Thoracic aorta (tissue), 2 donors: ENCODE results near the gene ZNF132. TPM values are rescaled to one million over a fixed set of nuclear protein-coding genes. Genes with fewer than 3 reads are reported as not detected.
"Not testable (repeated sequence)": the region's sequence is repeated elsewhere in the genome, so short reads cannot be mapped to it uniquely, and the experiment has no call there.

Experiments
- ATAC-seq: fragments of 150-250 bp; one replicate; pipeline ENCODE4 v1.8.0; 2017; ENCODE audit warnings: low read depth; ENCODE audit not compliant: insufficient number of reproducible peaks, low FRiP score
- DNase-seq: peaks from one replicate; pipeline ENCODE4 v3.0.0-alpha.2; 2020; ENCODE audit warnings: low spot score
- H3K27ac ChIP-seq, 2 donors: fragments of 200-600 bp; sonication (generic); 1 replicate in 1 of 2; 2 replicates in 1 of 2; pipeline ENCODE4 v1.5.1; 2016; ENCODE audit warnings: mild to moderate bottlenecking in 2 of 2, moderate library complexity in 2 of 2
- H3K27me3 ChIP-seq: fragments of 200-600 bp; sonication (generic); replicated peaks from 2 replicates; pipeline ENCODE4 v1.6.0; 2016; ENCODE audit warnings: mild to moderate bottlenecking; ENCODE audit not compliant: insufficient read depth
- H3K36me3 ChIP-seq: fragments of 200-600 bp; sonication (generic); one replicate; pipeline ENCODE4 v1.5.1; 2016
- H3K4me1 ChIP-seq, 2 donors: fragments of 200-600 bp; sonication (generic); 1 replicate in 1 of 2; 2 replicates in 1 of 2; pipeline versions ENCODE4 v1.5.1 to v1.6.0; 2016; ENCODE audit warnings: low read depth in 2 of 2, mild to moderate bottlenecking in 1 of 2; ENCODE audit not compliant: control insufficient read depth in 1 of 2
- H3K4me3 ChIP-seq: fragments of 200-600 bp; sonication (generic); 2 replicates; pipeline ENCODE4 v1.5.1; 2016; ENCODE audit warnings: mild to moderate bottlenecking
- H3K9me3 ChIP-seq: fragments of 200-600 bp; sonication (generic); 2 replicates; pipeline ENCODE4 v1.5.1; 2016
- CTCF ChIP-seq: fragments of 200-600 bp; sonication (generic); IDR thresholded peaks from one replicate; pipeline ENCODE4 v1.5.1; 2019; ENCODE audit warnings: antibody characterized with exemption
- total RNA-seq, 2 donors: library from RNA; depleted of rRNA; stranded (reverse); fragments of >200 nt; gene quantifications; one replicate each; pipeline versions ENCODE4 v1.1.0 to v1.2.3, GENCODE V29; 2016

Gene ZNF132
- total RNA-seq, 2 donors from 2014 or later = 3.1 to 10.2 TPM

GRCh38 chr19:58453743-58454142, 13.8 kb upstream of the ZNF132 start:
- Histone ChIP-seq H3K36me3 (no peaks in the 10 kb centered on the region), H3K9me3 (no peaks in the 10 kb centered on the region), H3K27me3 (no peaks in the 10 kb centered on the region), H3K4me3 (no peak overlapping the region), H3K4me1 (peaks cover 0 to 12% of the 10 kb centered on the region in 2 donors), H3K27ac (no peak overlapping the region)
- ATAC-seq (no peak), DNase-seq (no peak)
- no peak for TF ChIP-seq CTCF

- Histone ChIP-seq H3K9me3 (no peaks in the 10 kb centered on the region), H3K4me1 (peaks cover 0 to 12% of the 10 kb centered on the region in 2 donors), H3K36me3 (no peaks in the 10 kb centered on the region), H3K4me3 (peak within 1 kb of the TSS; percentile 77), H3K27me3 (no peaks in the 10 kb centered on the region), H3K27ac (peak within 1 kb of the TSS; percentile 28 to 30)
- TF ChIP-seq CTCF = no peak
- ATAC-seq = peak; percentile 61
- DNase-seq = peak; percentile 93
Observed at GRCh38 chr19:58451358-58452101, 11.6 kb upstream of the ZNF132 start, which contains the start of gene ZNF324B. Gene ZNF324B (plus strand): TSS chr19:58451622. CDS start chr19:58453702, 2,080 bp downstream.

- H3K36me3 ChIP-seq = no peaks in the 10 kb centered on the region
- DNase-seq = no peak
- H3K4me1 ChIP-seq = peaks cover 0 to 12% of the 10 kb centered on the region in 2 donors
- H3K9me3 ChIP-seq = no peaks in the 10 kb centered on the region
- no peak for TF ChIP-seq CTCF
- H3K27ac ChIP-seq = no peak overlapping the region
- no peak for ATAC-seq
- peak overlapping the region; percentile 77 for H3K4me3 ChIP-seq
- no peaks in the 10 kb centered on the region for H3K27me3 ChIP-seq
Observed at GRCh38 chr19:58450856-58451357, 11.0 kb upstream of the ZNF132 start.

- ATAC-seq, DNase-seq, H3K27ac ChIP-seq, H3K4me3 ChIP-seq, H3K27me3 ChIP-seq, H3K9me3 ChIP-seq, H3K36me3 ChIP-seq: not testable (repeated sequence)
- H3K4me1 ChIP-seq = peaks cover 0 to 12% of the 10 kb centered on the region in 2 donors
Observed at GRCh38 chr19:58449980-58450379, 10.0 kb upstream of the ZNF132 start.

GRCh38 chr19:58448860-58449259, 8.9 kb upstream of the ZNF132 start:
- H3K9me3 ChIP-seq, H3K27ac ChIP-seq, H3K4me3 ChIP-seq, ATAC-seq, H3K36me3 ChIP-seq, DNase-seq, H3K27me3 ChIP-seq: not testable (repeated sequence)
- peaks cover 0 to 12% of the 10 kb centered on the region in 2 donors for H3K4me1 ChIP-seq

- not testable (repeated sequence) for H3K9me3 ChIP-seq, H3K36me3 ChIP-seq, ATAC-seq, H3K27me3 ChIP-seq, H3K4me3 ChIP-seq, DNase-seq, H3K27ac ChIP-seq
- peaks cover 6 to 18% of the 10 kb centered on the region in 2 donors for H3K4me1 ChIP-seq
Observed at GRCh38 chr19:58442986-58443385, 3.0 kb upstream of the ZNF132 start.
